Measurements from ENCODE around the gene TH. TPM values are rescaled to one million over a fixed set of nuclear protein-coding genes. Genes with fewer than 3 reads are reported as not detected.

TH gene
- total RNA-seq, 2 donors from 2014 or later, result not detected

DNA sequence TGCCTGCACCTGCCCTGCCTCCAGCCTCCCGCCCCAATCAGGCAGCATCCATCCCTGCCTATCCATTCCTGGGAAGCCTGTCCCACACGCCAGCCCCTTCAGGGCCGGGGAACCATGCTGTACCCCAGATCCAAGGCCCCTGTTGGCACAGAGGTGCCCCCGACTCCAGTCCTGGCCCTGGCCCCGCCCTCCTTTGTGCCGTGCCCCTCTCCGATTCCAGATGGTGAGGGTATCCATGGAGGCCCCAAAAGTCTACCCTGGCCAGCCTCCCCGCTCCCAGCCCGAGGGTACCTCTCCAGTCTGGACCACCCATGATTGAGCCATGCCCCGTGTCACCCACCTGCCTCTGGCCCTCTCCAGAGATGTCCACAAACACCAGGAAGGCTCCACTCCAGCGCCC lies 2.7 kb upstream of the TH start:
- Histone ChIP-seq H3K4me1 (ENCODE audit: control insufficient read depth, insufficient read depth, low read length) (no peaks in the 10 kb centered on the region), H3K4me3 (ENCODE audit: low read length) (no peak overlapping the region), H3K27me3 (ENCODE audit: control insufficient read depth, insufficient read depth, low read length, poor library complexity, severe bottlenecking) (no peaks in the 10 kb centered on the region), H3K9me3 (ENCODE audit: control insufficient read depth, low read length) (no peaks in the 10 kb centered on the region), H3K36me3 (ENCODE audit: control insufficient read depth, insufficient read depth, low read length) (no peaks in the 10 kb centered on the region), H3K27ac (ENCODE audit: low read depth, low read length) (no peak overlapping the region), H3K9ac (ENCODE audit: extremely low read depth, low read length, poor library complexity, severe bottlenecking) (no peak overlapping the region)
- TF ChIP-seq, protein P1, sequence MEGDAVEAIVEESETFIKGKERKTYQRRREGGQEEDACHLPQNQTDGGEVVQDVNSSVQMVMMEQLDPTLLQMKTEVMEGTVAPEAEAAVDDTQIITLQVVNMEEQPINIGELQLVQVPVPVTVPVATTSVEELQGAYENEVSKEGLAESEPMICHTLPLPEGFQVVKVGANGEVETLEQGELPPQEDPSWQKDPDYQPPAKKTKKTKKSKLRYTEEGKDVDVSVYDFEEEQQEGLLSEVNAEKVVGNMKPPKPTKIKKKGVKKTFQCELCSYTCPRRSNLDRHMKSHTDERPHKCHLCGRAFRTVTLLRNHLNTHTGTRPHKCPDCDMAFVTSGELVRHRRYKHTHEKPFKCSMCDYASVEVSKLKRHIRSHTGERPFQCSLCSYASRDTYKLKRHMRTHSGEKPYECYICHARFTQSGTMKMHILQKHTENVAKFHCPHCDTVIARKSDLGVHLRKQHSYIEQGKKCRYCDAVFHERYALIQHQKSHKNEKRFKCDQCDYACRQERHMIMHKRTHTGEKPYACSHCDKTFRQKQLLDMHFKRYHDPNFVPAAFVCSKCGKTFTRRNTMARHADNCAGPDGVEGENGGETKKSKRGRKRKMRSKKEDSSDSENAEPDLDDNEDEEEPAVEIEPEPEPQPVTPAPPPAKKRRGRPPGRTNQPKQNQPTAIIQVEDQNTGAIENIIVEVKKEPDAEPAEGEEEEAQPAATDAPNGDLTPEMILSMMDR (conservative IDR thresholded peaks at IDR 0.05), result no peak
- Mint-ChIP-seq H3K4me1 (no peaks in the 10 kb centered on the region), H3K36me3 (ENCODE audit: low read depth) (no peaks in the 10 kb centered on the region), H3K27me3 (ENCODE audit: insufficient read depth) (no peaks in the 10 kb centered on the region), H3K9me3 (no peaks in the 10 kb centered on the region), H3K4me3 (no peak overlapping the region), H3K27ac (no peak overlapping the region)
- no peak for DNase-seq
- 86 to 92% methylated on average over 5 to 11 of the region's 11 CpGs for WGBS, 2 experiments (ENCODE audit: insufficient coverage in 1 of 2, insufficient read length in 1 of 2)

- Mint-ChIP-seq H3K4me1 (no peaks in the 10 kb centered on the region), H3K27me3 (ENCODE audit: insufficient read depth) (no peaks in the 10 kb centered on the region), H3K4me3 (no peak overlapping the region), H3K36me3 (ENCODE audit: low read depth) (no peaks in the 10 kb centered on the region), H3K27ac (no peak overlapping the region), H3K9me3 (no peaks in the 10 kb centered on the region)
- WGBS, 2 experiments (ENCODE audit: insufficient coverage in 1 of 2, insufficient read length in 1 of 2), result 84 to 91% methylated on average over 7 to 11 of the region's 11 CpGs
- Histone ChIP-seq H3K27ac (ENCODE audit: low read depth, low read length) (no peak overlapping the region), H3K36me3 (ENCODE audit: control insufficient read depth, insufficient read depth, low read length) (no peaks in the 10 kb centered on the region), H3K9ac (ENCODE audit: extremely low read depth, low read length, poor library complexity, severe bottlenecking) (no peak overlapping the region), H3K4me1 (ENCODE audit: control insufficient read depth, insufficient read depth, low read length) (no peaks in the 10 kb centered on the region), H3K27me3 (ENCODE audit: control insufficient read depth, insufficient read depth, low read length, poor library complexity, severe bottlenecking) (no peaks in the 10 kb centered on the region), H3K4me3 (ENCODE audit: low read length) (no peak overlapping the region), H3K9me3 (ENCODE audit: control insufficient read depth, low read length) (no peaks in the 10 kb centered on the region)
- DNase-seq, result no peak
- TF ChIP-seq, protein P1 (conservative IDR thresholded peaks at IDR 0.05), result no peak
These were observed 2.1 kb upstream of the TH start for GRCh38 chr11:2173761-2174160.

GRCh38 chr11:2173150-2173693 lies 1.6 kb upstream of the TH start:
- H3K27me3 ChIP-seq (ENCODE audit: control insufficient read depth, insufficient read depth, low read length, poor library complexity, severe bottlenecking), result no peaks in the 10 kb centered on the region
- no peak overlapping the region for H3K27ac Mint-ChIP-seq
- H3K4me1 Mint-ChIP-seq, result no peaks in the 10 kb centered on the region
- no peaks in the 10 kb centered on the region for H3K4me1 ChIP-seq (ENCODE audit: control insufficient read depth, insufficient read depth, low read length)
- peak; percentile 83 for DNase-seq
- no peaks in the 10 kb centered on the region for H3K27me3 Mint-ChIP-seq (ENCODE audit: insufficient read depth)
- no peaks in the 10 kb centered on the region for H3K36me3 Mint-ChIP-seq (ENCODE audit: low read depth)
- WGBS, 2 experiments (ENCODE audit: insufficient coverage in 1 of 2, insufficient read length in 1 of 2), result 77 to 81% methylated on average over 16 of the region's 16 CpGs
- TF ChIP-seq, protein P1 (conservative IDR thresholded peaks at IDR 0.05), result peak; percentile 77
- H3K4me3 ChIP-seq (ENCODE audit: low read length), result no peak overlapping the region
- H3K36me3 ChIP-seq (ENCODE audit: control insufficient read depth, insufficient read depth, low read length), result no peaks in the 10 kb centered on the region
- H3K4me3 Mint-ChIP-seq, result no peak overlapping the region
- no peak overlapping the region for H3K9ac ChIP-seq (ENCODE audit: extremely low read depth, low read length, poor library complexity, severe bottlenecking)
- H3K9me3 Mint-ChIP-seq, result no peaks in the 10 kb centered on the region
- H3K9me3 ChIP-seq (ENCODE audit: control insufficient read depth, low read length), result no peaks in the 10 kb centered on the region
- H3K27ac ChIP-seq (ENCODE audit: low read depth, low read length), result no peak overlapping the region
